Amniotic epithelial cell (primary cell): ENCODE data around the gene OSBPL1A.

ENCODE experiments used
- DNase-seq: peaks from one replicate; pipeline ENCODE4 v3.0.0-alpha.2; 2010; ENCODE audit warnings: low read depth

OSBPL1A gene

GRCh38 chr18:24341361-24341760 lies 56.3 kb downstream of the OSBPL1A start:
- DNase-seq, result no peak

- no peak for DNase-seq
Measured at GRCh38 chr18:24333084-24333483, 64.5 kb downstream of the OSBPL1A start.

GRCh38 chr18:24326211-24326610 lies 71.4 kb downstream of the OSBPL1A start:
- no peak for DNase-seq

- DNase-seq, result peak; percentile 13
Measured at GRCh38 chr18:24322584-24323136, 75.0 kb downstream of the OSBPL1A start.

GRCh38 chr18:24321071-24321470 lies 76.6 kb downstream of the OSBPL1A start:
- peak; percentile 4 for DNase-seq

- DNase-seq, result peak; percentile 30
Measured at GRCh38 chr18:24319757-24320156, 77.9 kb downstream of the OSBPL1A start.

- DNase-seq, result no peak
Measured at GRCh38 chr18:24317370-24317769, 80.3 kb downstream of the OSBPL1A start.

- peak; percentile 13 for DNase-seq
Measured at GRCh38 chr18:24315170-24315569, 82.5 kb downstream of the OSBPL1A start.

GRCh38 chr18:24306201-24306600 lies 91.4 kb downstream of the OSBPL1A start:
- no peak for DNase-seq

- peak; percentile 13 for DNase-seq
Measured at GRCh38 chr18:24300703-24301102, 96.9 kb downstream of the OSBPL1A start.

GRCh38 chr18:24296276-24296675 lies 101.3 kb downstream of the OSBPL1A start:
- DNase-seq, result no peak

GRCh38 chr18:24293254-24293653 lies 104.4 kb downstream of the OSBPL1A start:
- DNase-seq, result no peak

- no peak for DNase-seq
Measured at GRCh38 chr18:24278591-24278990, 119.0 kb downstream of the OSBPL1A start.

GRCh38 chr18:24277516-24278195 lies 120.0 kb downstream of the OSBPL1A start:
- peak; percentile 71 for DNase-seq

GRCh38 chr18:24276994-24277393 lies 120.6 kb downstream of the OSBPL1A start:
- DNase-seq, result no peak

GRCh38 chr18:24274837-24275236 lies 122.8 kb downstream of the OSBPL1A start:
- DNase-seq, result no peak

- DNase-seq, result peak; percentile 34
Measured at GRCh38 chr18:24273596-24273995, 124.0 kb downstream of the OSBPL1A start.

GRCh38 chr18:24272229-24272525 lies 125.4 kb downstream of the OSBPL1A start:
- DNase-seq, result no peak

- peak; percentile 68 for DNase-seq
Measured at GRCh38 chr18:24271381-24272228, 126.0 kb downstream of the OSBPL1A start.

GRCh38 chr18:24270937-24271380 lies 126.7 kb downstream of the OSBPL1A start:
- DNase-seq, result peak; percentile 20

GRCh38 chr18:24270358-24270936 lies 127.2 kb downstream of the OSBPL1A start:
- DNase-seq, result no peak

GRCh38 chr18:24268784-24269550 lies 128.7 kb downstream of the OSBPL1A start:
- no peak for DNase-seq
